Measurements from ENCODE around the gene FOXN3. TPM values are rescaled to one million over a fixed set of nuclear protein-coding genes. Genes with fewer than 3 reads are reported as not detected.

Gene FOXN3
- polyA plus RNA-seq, 1 donor from 2014 or later: 10.3 TPM

DNA sequence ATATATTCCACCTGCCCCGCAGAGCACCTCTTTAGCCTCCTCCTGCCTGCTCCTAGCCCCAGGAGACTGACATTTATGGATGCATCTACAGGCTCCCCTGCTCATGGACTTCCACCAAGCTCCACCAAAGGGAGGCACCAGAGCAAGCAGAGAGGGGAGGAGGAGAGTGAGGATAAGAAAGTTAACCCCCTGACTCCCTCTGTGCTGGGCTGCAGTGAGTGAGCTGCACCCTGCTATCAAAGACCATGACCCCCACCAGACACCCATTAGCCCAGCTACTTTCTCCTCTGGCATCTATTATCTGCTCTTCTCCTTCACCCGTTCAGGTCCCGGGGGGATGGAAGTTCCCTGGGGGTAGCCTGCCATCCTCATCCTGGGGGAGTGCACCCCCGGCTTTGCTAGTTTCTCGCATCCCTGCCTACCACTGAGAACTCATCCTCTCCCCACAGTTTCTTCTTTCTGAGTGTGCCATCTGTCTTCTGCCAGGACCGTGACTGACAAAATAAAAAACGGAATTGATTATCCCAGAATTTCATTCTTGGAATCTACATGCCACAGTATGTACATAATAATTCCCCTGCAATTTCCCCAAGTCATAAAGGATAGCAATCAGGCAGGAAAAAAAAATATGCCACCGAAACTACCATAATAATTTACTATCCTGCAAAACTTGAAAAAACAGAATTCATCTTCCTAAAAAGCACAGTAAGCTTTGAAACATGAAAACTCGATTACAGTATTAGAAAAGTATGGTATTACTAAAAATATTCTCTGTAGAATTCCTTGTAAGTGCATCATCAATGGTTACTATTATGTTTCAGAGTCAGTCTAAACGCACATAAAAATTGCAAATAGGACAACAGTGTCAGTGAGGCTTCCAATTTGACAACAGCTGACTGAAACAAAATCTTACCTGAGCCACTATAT is 45.2 kb downstream of the FOXN3 start:
- Histone ChIP-seq H3K4me3 (ENCODE audit: low read length) (no peak overlapping the region), H3K27me3 (ENCODE audit: insufficient read depth, low read depth, low read length) (no peaks in the 10 kb centered on the region), H2AFZ (ENCODE audit: low read depth, low read length) (no peak overlapping the region), H3K4me2 (ENCODE audit: low read length) (no peak overlapping the region), H3K36me3 (ENCODE audit: insufficient read depth, low read length) (no peaks in the 10 kb centered on the region), H4K20me1 (ENCODE audit: insufficient read depth) (no peaks in the 10 kb centered on the region), H3K9me3 (ENCODE audit: low read length) (no peaks in the 10 kb centered on the region), H3K9me2 (ENCODE audit: insufficient read depth, low read length) (no peaks in the 10 kb centered on the region), H3F3A (ENCODE audit: insufficient read depth, low read length, poor library complexity, severe bottlenecking) (no peaks in the 10 kb centered on the region), H3K27ac (ENCODE audit: low read length) (no peak overlapping the region), H3K9ac (ENCODE audit: low read length) (no peak overlapping the region), H3K79me2 (replicated peaks; ENCODE audit: insufficient read depth, low read length) (peaks cover 4% of the 10 kb centered on the region)
- TF ChIP-seq TAF1 (IDR thresholded peaks at IDR 0.05; ENCODE audit: low read depth): no peak
- no peak for TF ChIP-seq MXI1 (conservative IDR thresholded peaks at IDR 0.05; ENCODE audit: poor library complexity, severe bottlenecking)
- no peak for TF ChIP-seq RAD21 (conservative IDR thresholded peaks at IDR 0.05)
- TF ChIP-seq EP300 (conservative IDR thresholded peaks at IDR 0.05; ENCODE audit: poor library complexity, severe bottlenecking): no peak
- TF ChIP-seq POLR2AphosphoS5 (IDR thresholded peaks at IDR 0.05): no peak
- TF ChIP-seq, protein P1, sequence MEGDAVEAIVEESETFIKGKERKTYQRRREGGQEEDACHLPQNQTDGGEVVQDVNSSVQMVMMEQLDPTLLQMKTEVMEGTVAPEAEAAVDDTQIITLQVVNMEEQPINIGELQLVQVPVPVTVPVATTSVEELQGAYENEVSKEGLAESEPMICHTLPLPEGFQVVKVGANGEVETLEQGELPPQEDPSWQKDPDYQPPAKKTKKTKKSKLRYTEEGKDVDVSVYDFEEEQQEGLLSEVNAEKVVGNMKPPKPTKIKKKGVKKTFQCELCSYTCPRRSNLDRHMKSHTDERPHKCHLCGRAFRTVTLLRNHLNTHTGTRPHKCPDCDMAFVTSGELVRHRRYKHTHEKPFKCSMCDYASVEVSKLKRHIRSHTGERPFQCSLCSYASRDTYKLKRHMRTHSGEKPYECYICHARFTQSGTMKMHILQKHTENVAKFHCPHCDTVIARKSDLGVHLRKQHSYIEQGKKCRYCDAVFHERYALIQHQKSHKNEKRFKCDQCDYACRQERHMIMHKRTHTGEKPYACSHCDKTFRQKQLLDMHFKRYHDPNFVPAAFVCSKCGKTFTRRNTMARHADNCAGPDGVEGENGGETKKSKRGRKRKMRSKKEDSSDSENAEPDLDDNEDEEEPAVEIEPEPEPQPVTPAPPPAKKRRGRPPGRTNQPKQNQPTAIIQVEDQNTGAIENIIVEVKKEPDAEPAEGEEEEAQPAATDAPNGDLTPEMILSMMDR (IDR thresholded peaks at IDR 0.05; ENCODE audit: poor library complexity, severe bottlenecking): no peak
- no peak for TF ChIP-seq SMC3 (conservative IDR thresholded peaks at IDR 0.05; ENCODE audit: poor library complexity)
- TF ChIP-seq, protein P2, sequence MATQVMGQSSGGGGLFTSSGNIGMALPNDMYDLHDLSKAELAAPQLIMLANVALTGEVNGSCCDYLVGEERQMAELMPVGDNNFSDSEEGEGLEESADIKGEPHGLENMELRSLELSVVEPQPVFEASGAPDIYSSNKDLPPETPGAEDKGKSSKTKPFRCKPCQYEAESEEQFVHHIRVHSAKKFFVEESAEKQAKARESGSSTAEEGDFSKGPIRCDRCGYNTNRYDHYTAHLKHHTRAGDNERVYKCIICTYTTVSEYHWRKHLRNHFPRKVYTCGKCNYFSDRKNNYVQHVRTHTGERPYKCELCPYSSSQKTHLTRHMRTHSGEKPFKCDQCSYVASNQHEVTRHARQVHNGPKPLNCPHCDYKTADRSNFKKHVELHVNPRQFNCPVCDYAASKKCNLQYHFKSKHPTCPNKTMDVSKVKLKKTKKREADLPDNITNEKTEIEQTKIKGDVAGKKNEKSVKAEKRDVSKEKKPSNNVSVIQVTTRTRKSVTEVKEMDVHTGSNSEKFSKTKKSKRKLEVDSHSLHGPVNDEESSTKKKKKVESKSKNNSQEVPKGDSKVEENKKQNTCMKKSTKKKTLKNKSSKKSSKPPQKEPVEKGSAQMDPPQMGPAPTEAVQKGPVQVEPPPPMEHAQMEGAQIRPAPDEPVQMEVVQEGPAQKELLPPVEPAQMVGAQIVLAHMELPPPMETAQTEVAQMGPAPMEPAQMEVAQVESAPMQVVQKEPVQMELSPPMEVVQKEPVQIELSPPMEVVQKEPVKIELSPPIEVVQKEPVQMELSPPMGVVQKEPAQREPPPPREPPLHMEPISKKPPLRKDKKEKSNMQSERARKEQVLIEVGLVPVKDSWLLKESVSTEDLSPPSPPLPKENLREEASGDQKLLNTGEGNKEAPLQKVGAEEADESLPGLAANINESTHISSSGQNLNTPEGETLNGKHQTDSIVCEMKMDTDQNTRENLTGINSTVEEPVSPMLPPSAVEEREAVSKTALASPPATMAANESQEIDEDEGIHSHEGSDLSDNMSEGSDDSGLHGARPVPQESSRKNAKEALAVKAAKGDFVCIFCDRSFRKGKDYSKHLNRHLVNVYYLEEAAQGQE (IDR thresholded peaks at IDR 0.05; ENCODE audit: borderline replicate concordance): no peak
- TF ChIP-seq EZH2 (IDR thresholded peaks at IDR 0.05; ENCODE audit: borderline replicate concordance, insufficient read depth, low read length, poor library complexity, severe bottlenecking): no peak

DNA sequence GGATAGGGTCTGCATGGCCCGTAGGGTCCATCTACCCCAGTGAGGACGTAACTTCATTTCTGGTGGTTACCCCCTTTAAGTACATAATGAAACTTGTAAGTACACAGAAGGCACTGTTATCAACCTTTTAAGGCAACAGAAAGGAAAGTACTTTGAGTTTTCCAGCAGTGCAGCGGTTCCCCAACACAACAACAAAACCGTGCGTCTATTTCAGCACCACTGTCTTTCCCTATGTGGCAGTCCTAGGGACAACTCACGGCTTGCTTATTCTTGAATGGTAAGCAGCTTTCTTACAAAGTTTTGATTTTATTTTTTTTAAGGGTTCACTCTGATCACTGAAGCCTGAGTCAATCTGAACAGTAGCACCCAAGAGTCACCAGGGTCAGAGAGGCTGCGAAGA is 46.3 kb downstream of the FOXN3 start:
- Histone ChIP-seq H3F3A (ENCODE audit: insufficient read depth, low read length, poor library complexity, severe bottlenecking) (no peaks in the 10 kb centered on the region), H4K20me1 (ENCODE audit: insufficient read depth) (no peaks in the 10 kb centered on the region), H3K27me3 (ENCODE audit: insufficient read depth, low read depth, low read length) (no peaks in the 10 kb centered on the region), H3K4me2 (ENCODE audit: low read length) (no peak overlapping the region), H2AFZ (ENCODE audit: low read depth, low read length) (no peak overlapping the region), H3K36me3 (ENCODE audit: insufficient read depth, low read length) (no peaks in the 10 kb centered on the region), H3K9me2 (ENCODE audit: insufficient read depth, low read length) (no peaks in the 10 kb centered on the region), H3K27ac (ENCODE audit: low read length) (no peak overlapping the region), H3K9me3 (ENCODE audit: low read length) (no peaks in the 10 kb centered on the region), H3K9ac (ENCODE audit: low read length) (no peak overlapping the region), H3K79me2 (replicated peaks; ENCODE audit: insufficient read depth, low read length) (peaks cover 4% of the 10 kb centered on the region), H3K4me3 (ENCODE audit: low read length) (no peak overlapping the region)
- TF ChIP-seq RAD21 (conservative IDR thresholded peaks at IDR 0.05): no peak
- TF ChIP-seq, protein P2 (IDR thresholded peaks at IDR 0.05; ENCODE audit: borderline replicate concordance): no peak
- no peak for TF ChIP-seq POLR2AphosphoS5 (IDR thresholded peaks at IDR 0.05)
- no peak for TF ChIP-seq EZH2 (IDR thresholded peaks at IDR 0.05; ENCODE audit: borderline replicate concordance, insufficient read depth, low read length, poor library complexity, severe bottlenecking)
- TF ChIP-seq EP300 (conservative IDR thresholded peaks at IDR 0.05; ENCODE audit: poor library complexity, severe bottlenecking): no peak
- TF ChIP-seq SMC3 (conservative IDR thresholded peaks at IDR 0.05; ENCODE audit: poor library complexity): no peak
- TF ChIP-seq, protein P1 (IDR thresholded peaks at IDR 0.05; ENCODE audit: poor library complexity, severe bottlenecking): no peak
- no peak for TF ChIP-seq TAF1 (IDR thresholded peaks at IDR 0.05; ENCODE audit: low read depth)
- no peak for TF ChIP-seq MXI1 (conservative IDR thresholded peaks at IDR 0.05; ENCODE audit: poor library complexity, severe bottlenecking)

Data from neural cell (in vitro differentiated cells).